ENCODE data around the gene CA10. TPM values are rescaled to one million over a fixed set of nuclear protein-coding genes. Genes with fewer than 3 reads are reported as not detected.

The CA10 gene
- total RNA-seq, 2 donors from 2014 or later: not detected

GRCh38 chr17:52027620-52028295, 130.8 kb downstream of the CA10 start:
- ATAC-seq (no peak), DNase-seq (ENCODE audit: low spot score in 2 of 2) (no peak)
- peaks cover 5 to 6% of the 10 kb centered on the region in 2 donors for H3K9me3 Mint-ChIP-seq
- no peak overlapping the region for H3K27ac Mint-ChIP-seq
- H3K36me3 Mint-ChIP-seq: no peaks in the 10 kb centered on the region

DNA sequence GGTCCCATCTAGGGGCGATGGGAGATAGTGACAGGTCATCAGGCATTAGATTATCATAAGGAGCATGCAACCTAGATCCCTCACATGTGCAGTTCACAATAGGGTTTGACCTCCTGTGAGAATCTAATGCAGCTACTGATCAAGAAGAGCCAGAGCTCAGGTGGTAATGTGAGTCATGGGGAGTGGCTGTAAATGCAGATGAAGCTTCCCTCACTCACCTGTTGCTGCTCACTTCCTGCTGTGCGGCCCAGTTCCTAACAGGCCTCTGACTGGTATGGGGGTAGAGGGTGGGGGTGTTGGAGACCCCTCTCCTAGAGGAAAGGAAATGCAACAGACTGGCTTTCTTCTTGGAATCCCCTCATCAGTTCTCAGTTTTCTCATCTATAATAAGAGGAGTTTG, 131.4 kb downstream of the CA10 start:
- no peak for ATAC-seq
- no peak for DNase-seq (ENCODE audit: low spot score in 2 of 2)
- Mint-ChIP-seq H3K27ac (no peak overlapping the region), H3K36me3 (no peaks in the 10 kb centered on the region), H3K9me3 (peaks cover 5 to 7% of the 10 kb centered on the region in 2 donors)

- Mint-ChIP-seq H3K36me3 (peaks cover 0 to 5% of the 10 kb centered on the region in 2 donors), H3K27ac (no peak overlapping the region), H3K9me3 (peaks cover 5 to 15% of the 10 kb centered on the region in 2 donors)
- no peak for ATAC-seq
- no peak for DNase-seq (ENCODE audit: low spot score in 2 of 2)
Observed at GRCh38 chr17:52026075-52026474, 132.4 kb downstream of the CA10 start.

DNA sequence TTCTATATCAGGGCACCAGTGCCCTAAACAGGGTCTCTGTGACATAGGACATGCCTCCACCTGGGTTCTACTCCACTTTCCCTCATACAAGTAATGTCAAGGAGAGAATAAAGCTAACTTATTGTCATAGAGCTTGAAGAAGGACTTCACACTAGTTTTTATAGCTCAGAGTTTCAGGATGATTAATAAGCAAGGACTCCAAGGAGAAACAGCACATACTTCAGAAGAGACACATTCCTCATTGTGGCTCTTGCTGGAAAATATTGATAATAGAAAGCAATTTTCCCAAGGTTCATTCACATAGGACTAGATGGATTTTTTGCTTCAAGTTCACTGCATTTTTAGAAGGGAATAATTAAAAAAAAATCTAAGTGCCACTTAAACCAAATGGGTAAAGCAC, 133.3 kb downstream of the CA10 start:
- DNase-seq (ENCODE audit: low spot score in 2 of 2): no peak

DNA sequence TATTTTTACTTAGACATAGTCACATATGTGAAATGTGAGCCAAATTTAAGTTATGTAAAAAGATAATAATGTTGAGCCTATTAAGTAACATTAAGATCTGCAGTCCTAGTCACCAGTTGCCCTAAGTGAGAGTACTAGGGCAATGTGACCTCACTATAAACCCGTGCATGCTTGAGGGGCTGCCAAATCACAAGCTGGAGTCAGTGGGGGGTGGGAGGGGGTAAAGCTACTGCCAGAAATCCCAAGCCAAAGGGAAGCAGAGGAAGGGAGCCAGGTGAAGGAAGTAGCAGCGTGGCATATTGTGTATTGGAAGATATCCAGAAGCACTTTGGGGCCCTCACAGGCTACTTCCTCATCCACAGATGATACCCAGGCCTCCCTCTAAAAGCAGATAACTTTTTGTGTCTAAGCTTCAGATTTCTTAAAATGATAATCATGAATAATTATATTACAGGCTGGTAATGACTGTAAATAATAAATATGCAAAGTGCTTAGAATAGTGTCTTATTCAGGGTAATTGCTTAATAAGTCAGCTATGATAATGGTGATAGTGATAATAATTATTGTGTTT, 134.1 kb downstream of the CA10 start:
- H3K9me3 Mint-ChIP-seq: peaks cover 5 to 11% of the 10 kb centered on the region in 2 donors
- ATAC-seq (no peak), DNase-seq (ENCODE audit: low spot score in 2 of 2) (no peak)

More for the DNA sequence above, 133.3 kb downstream of the CA10 start:
- no peak overlapping the region for H3K27ac Mint-ChIP-seq
- H3K9me3 Mint-ChIP-seq: peaks cover 5 to 15% of the 10 kb centered on the region in 2 donors
- no peak for ATAC-seq
- H3K36me3 Mint-ChIP-seq: peaks cover 0 to 5% of the 10 kb centered on the region in 2 donors

DNA sequence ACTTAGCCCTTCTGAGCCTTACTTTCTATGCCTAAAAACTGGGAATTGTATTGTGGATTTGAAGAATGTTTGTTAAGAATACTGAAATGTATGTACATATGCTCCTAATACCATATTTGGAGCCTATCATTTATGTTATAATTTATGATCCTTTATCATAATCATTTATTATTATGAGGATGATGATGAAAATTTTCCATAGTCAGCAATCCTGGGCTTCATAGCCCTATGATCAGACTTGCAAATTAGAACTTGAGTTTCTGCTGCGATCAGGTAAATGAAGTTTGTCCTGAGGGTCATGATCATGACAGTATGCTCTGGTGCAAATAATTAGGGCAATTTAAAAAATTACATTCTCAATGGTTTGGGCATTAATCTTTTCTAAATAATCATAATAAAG, 147.4 kb downstream of the CA10 start:
- no peaks in the 10 kb centered on the region for H3K36me3 Mint-ChIP-seq
- no peak overlapping the region for H3K27ac Mint-ChIP-seq
- ATAC-seq: no peak
- DNase-seq (ENCODE audit: low spot score in 2 of 2): no peak
- no peaks in the 10 kb centered on the region for H3K9me3 Mint-ChIP-seq

More for the DNA sequence above, 134.1 kb downstream of the CA10 start:
- Mint-ChIP-seq H3K27ac (no peak overlapping the region), H3K36me3 (peaks cover 0 to 5% of the 10 kb centered on the region in 2 donors)

GRCh38 chr17:51999654-52000053, 158.9 kb downstream of the CA10 start:
- H3K36me3 Mint-ChIP-seq: no peaks in the 10 kb centered on the region
- ATAC-seq (no peak), DNase-seq (ENCODE audit: low spot score in 2 of 2) (no peak)
- H3K27ac Mint-ChIP-seq: no peak overlapping the region
- H3K9me3 Mint-ChIP-seq: peaks cover 0 to 7% of the 10 kb centered on the region in 2 donors

- DNase-seq (ENCODE audit: low spot score in 2 of 2) (no peak), ATAC-seq (no peak)
- Mint-ChIP-seq H3K27ac (no peak overlapping the region), H3K36me3 (no peaks in the 10 kb centered on the region), H3K9me3 (peaks cover 0 to 4% of the 10 kb centered on the region in 2 donors)
Observed at GRCh38 chr17:51997723-51998122, 160.8 kb downstream of the CA10 start.

- Mint-ChIP-seq H3K9me3 (peaks cover 0 to 7% of the 10 kb centered on the region in 2 donors), H3K27ac (no peak overlapping the region), H3K36me3 (no peaks in the 10 kb centered on the region)
- no peak for ATAC-seq
- DNase-seq (ENCODE audit: low spot score in 2 of 2): no peak
Observed at GRCh38 chr17:51995797-51996403, 162.6 kb downstream of the CA10 start.

- Mint-ChIP-seq H3K36me3 (no peaks in the 10 kb centered on the region), H3K9me3 (peaks cover 0 to 7% of the 10 kb centered on the region in 2 donors), H3K27ac (no peak overlapping the region)
- DNase-seq (ENCODE audit: low spot score in 2 of 2) (no peak), ATAC-seq (no peak)
Observed at GRCh38 chr17:51992864-51993416, 165.6 kb downstream of the CA10 start.

- H3K9me3 Mint-ChIP-seq: peaks cover 0 to under 1% of the 10 kb centered on the region in 2 donors
- no peak for DNase-seq (ENCODE audit: low spot score in 2 of 2)
Observed at GRCh38 chr17:51971121-51971520, 187.4 kb downstream of the CA10 start.

GRCh38 chr17:51961689-51962088, 196.8 kb downstream of the CA10 start:
- peaks cover 5 to 13% of the 10 kb centered on the region in 2 donors for H3K36me3 Mint-ChIP-seq
- ATAC-seq (no peak), DNase-seq (ENCODE audit: low spot score in 2 of 2) (no peak)
- H3K9me3 Mint-ChIP-seq: peaks cover 17 to 25% of the 10 kb centered on the region in 2 donors
- no peak overlapping the region for H3K27ac Mint-ChIP-seq

More at GRCh38 chr17:51971121-51971520, 187.4 kb downstream of the CA10 start:
- ATAC-seq: no peak
- no peaks in the 10 kb centered on the region for H3K36me3 Mint-ChIP-seq
- no peak overlapping the region for H3K27ac Mint-ChIP-seq

DNA sequence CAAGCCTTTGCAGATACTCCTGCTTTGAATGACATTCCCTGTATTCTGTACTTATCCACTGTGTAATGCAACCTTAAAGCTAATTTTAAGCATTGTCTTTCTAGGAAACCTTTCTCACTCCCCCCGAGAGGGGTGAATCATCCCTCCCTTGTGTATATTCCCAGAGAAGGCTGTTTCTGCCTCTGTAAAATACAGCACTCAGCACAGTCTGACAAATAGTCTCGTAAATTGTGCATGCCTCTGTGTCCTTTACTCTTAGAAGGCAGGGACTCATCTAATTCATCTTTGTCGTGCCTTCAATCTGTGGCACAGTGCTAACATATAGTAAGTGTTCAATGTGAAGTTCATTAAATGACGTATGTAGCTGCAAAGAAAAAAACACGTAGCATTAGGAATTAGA, 200.7 kb downstream of the CA10 start:
- ATAC-seq (no peak), DNase-seq (ENCODE audit: low spot score in 2 of 2) (no peak)
- H3K27ac Mint-ChIP-seq: no peak overlapping the region
- H3K9me3 Mint-ChIP-seq: peaks cover 8% of the 10 kb centered on the region in 2 donors
- H3K36me3 Mint-ChIP-seq: peaks cover 0 to 5% of the 10 kb centered on the region in 2 donors

GRCh38 chr17:51955245-51955644, 203.3 kb downstream of the CA10 start:
- no peak for ATAC-seq
- Mint-ChIP-seq H3K27ac (no peak overlapping the region), H3K36me3 (no peaks in the 10 kb centered on the region), H3K9me3 (peaks cover 0 to 9% of the 10 kb centered on the region in 2 donors)
- DNase-seq (ENCODE audit: low spot score in 2 of 2): no peak

- no peak overlapping the region for H3K27ac Mint-ChIP-seq
- DNase-seq (ENCODE audit: low spot score in 2 of 2): no peak
- peaks cover 0 to 9% of the 10 kb centered on the region in 2 donors for H3K9me3 Mint-ChIP-seq
- no peak for ATAC-seq
- no peaks in the 10 kb centered on the region for H3K36me3 Mint-ChIP-seq
Observed at GRCh38 chr17:51954232-51954765, 204.2 kb downstream of the CA10 start.

GRCh38 chr17:51951741-51952140, 206.8 kb downstream of the CA10 start:
- Mint-ChIP-seq H3K9me3 (peaks cover 0 to 9% of the 10 kb centered on the region in 2 donors), H3K27ac (no peak overlapping the region), H3K36me3 (no peaks in the 10 kb centered on the region)
- ATAC-seq: no peak
- DNase-seq (ENCODE audit: low spot score in 2 of 2): no peak

- H3K9me3 Mint-ChIP-seq: peaks cover 0 to 9% of the 10 kb centered on the region in 2 donors
Observed at GRCh38 chr17:51948128-51948527, 210.4 kb downstream of the CA10 start.

More at GRCh38 chr17:51948128-51948527, 210.4 kb downstream of the CA10 start:
- ATAC-seq (no peak), DNase-seq (ENCODE audit: low spot score in 2 of 2) (no peak)
- no peaks in the 10 kb centered on the region for H3K36me3 Mint-ChIP-seq
- H3K27ac Mint-ChIP-seq: no peak overlapping the region
